ENCODE data around the gene DAZL. TPM values are rescaled to one million over a fixed set of nuclear protein-coding genes. Genes with fewer than 3 reads are reported as not detected.

Gene DAZL
- total RNA-seq, 1 experiment from 2014 or later: not detected

GRCh38 chr3:16554126-16554525, 51.1 kb downstream of the DAZL start:
- CTCF ChIA-PET: interaction anchor here (1.3 kb wide), 1 partner anchor 264 kb away, joined by 6 read pairs; no protein-coding TSS in a partner anchor
- Histone ChIP-seq H3K9me2 (ENCODE audit: insufficient read depth) (no peaks in the 10 kb centered on the region), H3K4me3 (replicated peaks in 1 of 2; ENCODE audit: low read depth in 1 of 2, low read length in 2 of 2) (no peak overlapping the region), H3K36me3 (ENCODE audit: control insufficient read depth in 1 of 2, insufficient read depth in 2 of 2, low read length in 2 of 2) (no peaks in the 10 kb centered on the region), H2AFZ (ENCODE audit: low read depth, low read length, poor library complexity, severe bottlenecking) (no peak overlapping the region), H3K9ac (ENCODE audit: low read length) (no peak overlapping the region), H3K79me2 (ENCODE audit: insufficient read depth, low read length) (no peaks in the 10 kb centered on the region), H3K4me1 (ENCODE audit: control insufficient read depth in 1 of 2, insufficient read depth in 2 of 2, low read length in 2 of 2) (peaks cover 0 to 3% of the 10 kb centered on the region in 2 experiments; a peak in 1 of 4 replicates), H3K4me2 (ENCODE audit: low read length) (no peak overlapping the region), H3K27ac (ENCODE audit: low read depth, low read length) (no peak overlapping the region), H4K20me1 (ENCODE audit: insufficient read depth) (no peaks in the 10 kb centered on the region), H3K27me3 (ENCODE audit: insufficient read depth, low read length) (no peaks in the 10 kb centered on the region; the same call in 1 of the 2 replicates), H3K9me3 (ENCODE audit: control insufficient read depth in 1 of 2, insufficient read depth in 1 of 2, low read depth in 1 of 2, low read length in 2 of 2) (no peaks in the 10 kb centered on the region)
- RAD21 ChIA-PET (ENCODE audit: low non-redundant PET in 1 of 2, low total read pairs in 2 of 2, uncharacterized antibody in 2 of 2, unreplicated experiment in 2 of 2): no interaction called here
- TF ChIP-seq ZFX (IDR thresholded peaks at IDR 0.05) (no peak), RAD21 (IDR thresholded peaks at IDR 0.05; ENCODE audit: low read depth) (no peak), TCF7L2 (IDR thresholded peaks at IDR 0.05; ENCODE audit: borderline replicate concordance, extremely low read depth, insufficient read depth, insufficient read length) (no peak), EGR1 (IDR thresholded peaks at IDR 0.05; ENCODE audit: low read depth) (no peak), ZNF274 (IDR thresholded peaks at IDR 0.05; ENCODE audit: low read depth, low read length) (no peak), FOSL1 (IDR thresholded peaks at IDR 0.05; ENCODE audit: low read depth) (no peak), SRF (IDR thresholded peaks at IDR 0.05; ENCODE audit: low read depth) (no peak), ATF3 (IDR thresholded peaks at IDR 0.05) (no peak), CEBPB (IDR thresholded peaks at IDR 0.05; ENCODE audit: low read depth) (no peak), SP1 (IDR thresholded peaks at IDR 0.05; ENCODE audit: low read depth) (no peak), CTCF (IDR thresholded peaks at IDR 0.05 in 2 of 3, conservative IDR thresholded peaks at IDR 0.05 in 1 of 3; ENCODE audit: borderline replicate concordance in 1 of 3, insufficient read depth in 1 of 3, low read depth in 2 of 3, low read length in 2 of 3) (no peak), CBX3 (IDR thresholded peaks at IDR 0.05; ENCODE audit: low read depth) (no peak), POLR2A (IDR thresholded peaks at IDR 0.05; ENCODE audit: borderline replicate concordance, extremely low read depth, insufficient read depth, insufficient read length) (no peak), YY1 (IDR thresholded peaks at IDR 0.05; ENCODE audit: extremely low read depth, insufficient replicate concordance, low read depth, low read length) (no peak), ZBTB33 (IDR thresholded peaks at IDR 0.05; ENCODE audit: extremely low read depth, insufficient replicate concordance, low read length) (no peak), ELF1 (IDR thresholded peaks at IDR 0.05; ENCODE audit: borderline replicate concordance, low read depth) (no peak), SIN3A (IDR thresholded peaks at IDR 0.05; ENCODE audit: low read depth) (no peak), EZH2 (IDR thresholded peaks at IDR 0.05) (no peak), MAX (IDR thresholded peaks at IDR 0.05) (no peak), JUND (IDR thresholded peaks at IDR 0.05) (no peak)
- DNase-seq (ENCODE audit: low read depth, low spot score): no peak
- intact Hi-C loops (cut with micrococcal nuclease): loop anchor here (5.0 kb wide), 1 partner anchor 507 kb away; no protein-coding TSS in a partner anchor
- ATAC-seq: no peak
- no TSS peak for BruUV-seq (replicated peaks)
- POLR2A ChIA-PET: no interaction called here
